ENCODE results near the gene TGFBR3L.

DNA sequence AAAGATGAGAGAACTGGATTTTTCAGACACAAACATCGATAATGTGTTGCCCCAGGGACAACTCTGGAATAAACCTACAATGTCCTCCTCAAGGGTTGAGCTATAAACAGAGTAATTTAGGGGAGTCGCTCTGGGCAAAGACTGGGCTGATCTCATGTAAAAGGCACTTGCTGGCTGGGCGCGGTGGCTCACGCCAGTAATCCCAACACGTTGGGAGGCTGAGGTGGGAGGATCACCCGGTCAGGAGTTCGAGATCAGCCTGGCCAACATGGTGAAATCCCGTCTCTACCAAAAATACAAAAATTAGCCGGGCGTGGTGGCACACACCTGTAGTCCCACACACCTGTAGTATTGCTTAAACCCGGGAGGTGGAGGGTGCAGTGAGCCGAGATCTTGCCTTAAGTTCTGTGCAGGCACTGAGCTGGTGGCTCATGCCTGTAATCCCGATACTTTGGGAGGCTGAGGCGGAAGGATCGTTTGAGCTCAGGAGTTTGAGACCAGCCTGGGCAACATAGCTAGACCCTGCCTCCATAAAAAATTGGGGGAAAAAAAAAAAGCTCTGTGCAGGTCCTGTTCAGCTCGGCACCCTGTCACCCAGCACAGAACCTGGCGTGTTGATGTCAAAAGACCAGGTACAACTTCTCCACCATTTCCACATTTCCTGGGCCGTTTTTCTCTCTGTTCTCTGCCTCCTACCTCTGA lies 27.4 kb downstream of the TGFBR3L start:
- TF ChIP-seq MAFK (IDR thresholded peaks at IDR 0.05; ENCODE audit: low read depth, low read length) (no peak), HDAC6 (IDR thresholded peaks at IDR 0.05; ENCODE audit: low read depth, low read length) (no peak), CEBPB (IDR thresholded peaks at IDR 0.05; ENCODE audit: low read depth, low read length) (no peak), RAD21 (IDR thresholded peaks at IDR 0.05 in 1 of 2, conservative IDR thresholded peaks at IDR 0.05 in 1 of 2; ENCODE audit: low read depth in 2 of 2, low read length in 2 of 2) (no peak), KDM1A (IDR thresholded peaks at IDR 0.05; ENCODE audit: borderline replicate concordance, low read length) (no peak), EZH2 (IDR thresholded peaks at IDR 0.05; ENCODE audit: low read depth, low read length, severe bottlenecking) (no peak), POLR2A (IDR thresholded peaks at IDR 0.05; ENCODE audit: control extremely low read depth in 1 of 2, low read depth in 2 of 2, low read length in 2 of 2) (no peak)
- TF ChIP-seq, protein P1, sequence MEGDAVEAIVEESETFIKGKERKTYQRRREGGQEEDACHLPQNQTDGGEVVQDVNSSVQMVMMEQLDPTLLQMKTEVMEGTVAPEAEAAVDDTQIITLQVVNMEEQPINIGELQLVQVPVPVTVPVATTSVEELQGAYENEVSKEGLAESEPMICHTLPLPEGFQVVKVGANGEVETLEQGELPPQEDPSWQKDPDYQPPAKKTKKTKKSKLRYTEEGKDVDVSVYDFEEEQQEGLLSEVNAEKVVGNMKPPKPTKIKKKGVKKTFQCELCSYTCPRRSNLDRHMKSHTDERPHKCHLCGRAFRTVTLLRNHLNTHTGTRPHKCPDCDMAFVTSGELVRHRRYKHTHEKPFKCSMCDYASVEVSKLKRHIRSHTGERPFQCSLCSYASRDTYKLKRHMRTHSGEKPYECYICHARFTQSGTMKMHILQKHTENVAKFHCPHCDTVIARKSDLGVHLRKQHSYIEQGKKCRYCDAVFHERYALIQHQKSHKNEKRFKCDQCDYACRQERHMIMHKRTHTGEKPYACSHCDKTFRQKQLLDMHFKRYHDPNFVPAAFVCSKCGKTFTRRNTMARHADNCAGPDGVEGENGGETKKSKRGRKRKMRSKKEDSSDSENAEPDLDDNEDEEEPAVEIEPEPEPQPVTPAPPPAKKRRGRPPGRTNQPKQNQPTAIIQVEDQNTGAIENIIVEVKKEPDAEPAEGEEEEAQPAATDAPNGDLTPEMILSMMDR (IDR thresholded peaks at IDR 0.05; ENCODE audit: control extremely low read depth in 1 of 3, insufficient read depth in 1 of 3, low read depth in 1 of 3, low read length in 3 of 3), result no peak
- TF ChIP-seq, protein P2, sequence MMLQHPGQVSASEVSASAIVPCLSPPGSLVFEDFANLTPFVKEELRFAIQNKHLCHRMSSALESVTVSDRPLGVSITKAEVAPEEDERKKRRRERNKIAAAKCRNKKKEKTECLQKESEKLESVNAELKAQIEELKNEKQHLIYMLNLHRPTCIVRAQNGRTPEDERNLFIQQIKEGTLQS (IDR thresholded peaks at IDR 0.05; ENCODE audit: insufficient read depth, low read depth, low read length), result no peak

Data from H1 (cell line).